ENCODE data around the gene UGT2B15.

The UGT2B15 gene

GRCh38 chr4:68717999-68718398, 47.5 kb upstream of the UGT2B15 start:
- no peak overlapping the region for H3K27ac ChIP-seq (ENCODE audit: extremely low read depth, low read depth, low read length)
- H3K9me3 ChIP-seq (ENCODE audit: control insufficient read depth, insufficient read depth, low read depth, low read length): no peaks in the 10 kb centered on the region
- ChIA-PET CTCF (interaction anchor here (0.6 to 0.7 kb wide), 2 partner anchors 46 to 69 kb away, joined by 3 to 5 read pairs; no protein-coding TSS in a partner anchor), POLR2A (no interaction called here)
- no peak overlapping the region for H3K4me3 ChIP-seq (ENCODE audit: low read depth, low read length)
- H3K36me3 ChIP-seq (ENCODE audit: control insufficient read depth in 2 of 2, insufficient read depth in 1 of 2, low read length in 2 of 2): no peaks in the 10 kb centered on the region
- TF ChIP-seq ZNF133 (tag by site-specific recombination; IDR thresholded peaks at IDR 0.05): no peak
- no peak for TF ChIP-seq ZNF248 (tag by site-specific recombination; IDR thresholded peaks at IDR 0.05)
- TF ChIP-seq OVOL3 (tag by site-specific recombination; IDR thresholded peaks at IDR 0.05): no peak
- no peaks in the 10 kb centered on the region for H3K4me1 ChIP-seq (ENCODE audit: control insufficient read depth, insufficient read depth, low read length)

GRCh38 chr4:68714400-68714799, 43.9 kb upstream of the UGT2B15 start:
- ChIA-PET POLR2A (no interaction called here), CTCF (no interaction called here)
- no peak overlapping the region for H3K27ac ChIP-seq (ENCODE audit: extremely low read depth, low read depth, low read length)
- H3K4me3 ChIP-seq (ENCODE audit: low read depth, low read length): no peak overlapping the region
- H3K9me3 ChIP-seq (ENCODE audit: control insufficient read depth, insufficient read depth, low read depth, low read length): no peaks in the 10 kb centered on the region
- no peaks in the 10 kb centered on the region for H3K4me1 ChIP-seq (ENCODE audit: control insufficient read depth, insufficient read depth, low read length)
- H3K36me3 ChIP-seq (ENCODE audit: control insufficient read depth in 2 of 2, insufficient read depth in 1 of 2, low read length in 2 of 2): no peaks in the 10 kb centered on the region
- TF ChIP-seq ZNF426 (tag by site-specific recombination; IDR thresholded peaks at IDR 0.05) (no peak), KLF10 (tag by site-specific recombination; IDR thresholded peaks at IDR 0.05) (no peak), ZNF449 (tag by site-specific recombination; IDR thresholded peaks at IDR 0.05) (no peak), ZNF629 (tag by site-specific recombination; IDR thresholded peaks at IDR 0.05) (no peak), ZNF239 (tag by site-specific recombination; IDR thresholded peaks at IDR 0.05) (no peak), GLIS2 (tag by site-specific recombination; IDR thresholded peaks at IDR 0.05) (no peak), ZNF302 (tag by site-specific recombination; IDR thresholded peaks at IDR 0.05; ENCODE audit: low read depth) (no peak), MYNN (tag by site-specific recombination; IDR thresholded peaks at IDR 0.05; ENCODE audit: borderline replicate concordance) (no peak), ZNF701 (tag by site-specific recombination; IDR thresholded peaks at IDR 0.05) (no peak), ZNF184 (tag by site-specific recombination; IDR thresholded peaks at IDR 0.05) (no peak), ZSCAN5A (tag by site-specific recombination; IDR thresholded peaks at IDR 0.05) (no peak), ZBTB21 (tag by site-specific recombination; IDR thresholded peaks at IDR 0.05) (no peak), ZNF223 (tag by site-specific recombination; IDR thresholded peaks at IDR 0.05) (no peak), ZNF670 (tag by site-specific recombination; IDR thresholded peaks at IDR 0.05; ENCODE audit: low read depth) (no peak), HOXA7 (CRISPR knock-in tag; IDR thresholded peaks at IDR 0.05; ENCODE audit: borderline replicate concordance) (no peak), ZXDB (tag by site-specific recombination; IDR thresholded peaks at IDR 0.05) (no peak), ZBTB1 (tag by site-specific recombination; IDR thresholded peaks at IDR 0.05) (no peak)

GRCh38 chr4:68712207-68712606, 41.8 kb upstream of the UGT2B15 start:
- H3K9me3 ChIP-seq (ENCODE audit: control insufficient read depth, insufficient read depth, low read depth, low read length): no peaks in the 10 kb centered on the region
- H3K4me1 ChIP-seq (ENCODE audit: control insufficient read depth, insufficient read depth, low read length): no peaks in the 10 kb centered on the region
- H3K4me3 ChIP-seq (ENCODE audit: low read depth, low read length): no peak overlapping the region
- ChIA-PET POLR2A (no interaction called here), CTCF (no interaction called here)
- TF ChIP-seq ZNF37A (tag by site-specific recombination; IDR thresholded peaks at IDR 0.05) (no peak), ZNF221 (tag by site-specific recombination; IDR thresholded peaks at IDR 0.05; ENCODE audit: borderline replicate concordance) (no peak), GLIS1 (tag by site-specific recombination; IDR thresholded peaks at IDR 0.05) (no peak), ZNF548 (tag by site-specific recombination; IDR thresholded peaks at IDR 0.05) (no peak), GLI2 (tag by site-specific recombination; IDR thresholded peaks at IDR 0.05; ENCODE audit: borderline replicate concordance, low read depth) (no peak)
- no peaks in the 10 kb centered on the region for H3K36me3 ChIP-seq (ENCODE audit: control insufficient read depth in 2 of 2, insufficient read depth in 1 of 2, low read length in 2 of 2)
- no peak overlapping the region for H3K27ac ChIP-seq (ENCODE audit: extremely low read depth, low read depth, low read length)
